NB4 (cell line): Measurements from ENCODE around the gene MT1G.

Experiments used
- DNase-seq: peaks from one replicate; pipeline ENCODE4 v3.0.0; 2010; ENCODE audit warnings: low read depth
- H3K4me3 ChIP-seq: one replicate; pipeline ENCODE4 v1.5.1; 2011; ENCODE audit warnings: mild to moderate bottlenecking, low read depth, low read length, moderate library complexity
- MYC ChIP-seq: IDR thresholded peaks from 2 replicates; pipeline ENCODE4 v1.6.1; 2011; ENCODE audit warnings: low read depth, low read length
- POLR2A ChIP-seq: IDR thresholded peaks from 2 replicates; pipeline ENCODE4 v1.6.1; 2011; ENCODE audit warnings: mild to moderate bottlenecking; ENCODE audit not compliant: insufficient read length; ENCODE audit errors: extremely low read depth
- TF ChIP-seq, protein P1 (sequence below): IDR thresholded peaks from one replicate; pipeline ENCODE4 v1.5.1; 2012; ENCODE audit warnings: low read depth, low read length
- TF ChIP-seq, protein P2 (sequence below): IDR thresholded peaks from 2 replicates; pipeline ENCODE4 v1.6.1; 2011; ENCODE audit warnings: low read depth, low read length

Gene MT1G

DNA sequence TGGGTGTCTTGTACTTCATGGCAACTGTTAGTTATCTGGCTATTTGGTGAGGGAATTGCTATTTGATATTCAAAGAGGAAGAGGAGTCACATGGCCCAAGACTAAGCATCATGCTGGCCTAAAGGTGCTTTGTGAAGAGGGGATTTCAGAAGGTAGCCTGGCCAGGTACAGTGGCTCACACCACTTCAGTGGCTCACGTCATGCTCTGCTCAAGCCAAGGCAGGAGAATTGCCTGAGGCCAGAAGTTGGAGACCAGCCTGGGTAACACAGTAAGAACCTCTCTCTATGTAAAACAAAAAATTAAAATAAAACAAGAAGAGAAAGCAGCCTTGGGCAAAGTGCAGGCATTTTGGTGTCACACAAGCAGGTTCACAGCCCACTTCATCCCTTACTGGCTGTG is 22.6 kb downstream of the MT1G start:
- no peak overlapping the region for H3K4me3 ChIP-seq
- DNase-seq, result no peak
- TF ChIP-seq POLR2A (no peak), MYC (no peak)
- TF ChIP-seq, protein P1, sequence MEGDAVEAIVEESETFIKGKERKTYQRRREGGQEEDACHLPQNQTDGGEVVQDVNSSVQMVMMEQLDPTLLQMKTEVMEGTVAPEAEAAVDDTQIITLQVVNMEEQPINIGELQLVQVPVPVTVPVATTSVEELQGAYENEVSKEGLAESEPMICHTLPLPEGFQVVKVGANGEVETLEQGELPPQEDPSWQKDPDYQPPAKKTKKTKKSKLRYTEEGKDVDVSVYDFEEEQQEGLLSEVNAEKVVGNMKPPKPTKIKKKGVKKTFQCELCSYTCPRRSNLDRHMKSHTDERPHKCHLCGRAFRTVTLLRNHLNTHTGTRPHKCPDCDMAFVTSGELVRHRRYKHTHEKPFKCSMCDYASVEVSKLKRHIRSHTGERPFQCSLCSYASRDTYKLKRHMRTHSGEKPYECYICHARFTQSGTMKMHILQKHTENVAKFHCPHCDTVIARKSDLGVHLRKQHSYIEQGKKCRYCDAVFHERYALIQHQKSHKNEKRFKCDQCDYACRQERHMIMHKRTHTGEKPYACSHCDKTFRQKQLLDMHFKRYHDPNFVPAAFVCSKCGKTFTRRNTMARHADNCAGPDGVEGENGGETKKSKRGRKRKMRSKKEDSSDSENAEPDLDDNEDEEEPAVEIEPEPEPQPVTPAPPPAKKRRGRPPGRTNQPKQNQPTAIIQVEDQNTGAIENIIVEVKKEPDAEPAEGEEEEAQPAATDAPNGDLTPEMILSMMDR, result no peak
- TF ChIP-seq, protein P2, sequence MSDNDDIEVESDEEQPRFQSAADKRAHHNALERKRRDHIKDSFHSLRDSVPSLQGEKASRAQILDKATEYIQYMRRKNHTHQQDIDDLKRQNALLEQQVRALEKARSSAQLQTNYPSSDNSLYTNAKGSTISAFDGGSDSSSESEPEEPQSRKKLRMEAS, result no peak

DNA sequence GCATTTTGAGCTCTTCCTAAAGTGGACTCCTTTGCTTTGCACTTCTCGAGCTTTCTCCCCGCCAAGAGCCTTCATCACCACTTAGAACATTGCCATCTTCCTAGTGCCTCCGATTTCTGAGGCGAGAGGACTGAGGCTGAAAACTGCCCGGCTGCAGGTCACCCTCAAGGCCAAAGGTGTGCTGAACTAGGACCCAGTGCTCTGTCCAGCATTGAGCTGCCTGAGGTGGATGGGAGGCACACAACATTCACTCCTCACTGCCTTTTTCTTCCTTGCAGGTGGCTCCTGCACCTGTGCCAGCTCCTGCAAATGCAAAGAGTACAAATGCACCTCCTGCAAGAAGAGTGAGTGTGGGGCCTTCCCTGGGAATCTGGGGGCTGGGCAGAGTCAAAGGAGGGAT is 24.0 kb downstream of the MT1G start:
- TF ChIP-seq, protein P2, result no peak
- TF ChIP-seq, protein P1, result no peak
- TF ChIP-seq MYC (no peak), POLR2A (no peak)
- H3K4me3 ChIP-seq, result no peak overlapping the region
- no peak for DNase-seq

DNA sequence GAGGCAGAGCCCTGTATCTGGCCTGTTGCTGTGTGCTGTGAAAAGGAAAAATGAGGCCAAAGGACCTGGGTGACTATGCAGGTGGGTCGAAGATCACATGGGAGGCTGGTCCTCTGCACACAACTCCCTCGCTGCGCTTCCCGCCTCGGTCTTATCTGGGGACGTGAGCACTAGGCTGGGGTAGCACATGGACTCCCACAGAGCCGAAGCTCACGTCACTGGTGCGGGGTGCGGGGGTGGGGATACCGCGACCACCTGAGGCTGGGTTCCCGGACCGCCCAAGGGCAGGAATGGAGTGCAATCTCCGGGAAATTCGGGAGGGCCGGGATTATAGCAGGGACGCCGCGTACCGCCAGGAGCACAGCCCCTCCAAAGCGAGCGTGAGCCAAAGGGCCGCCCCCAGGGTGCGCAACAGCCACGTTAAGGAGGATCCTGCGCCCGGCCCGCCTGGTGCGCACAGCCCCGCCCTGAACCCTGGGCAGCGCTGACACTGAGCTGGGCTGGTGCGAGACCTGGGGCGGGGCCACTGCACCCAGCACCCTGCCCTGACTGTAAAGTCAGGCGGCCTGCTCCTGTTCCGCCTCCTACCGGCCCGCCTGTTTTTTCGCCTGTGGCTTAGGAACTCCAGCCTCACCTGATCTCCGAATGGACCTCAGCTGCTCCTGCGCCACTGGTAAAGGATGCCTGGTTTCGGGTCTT is 24.6 kb downstream of the MT1G start:
- peak; percentile 78 for DNase-seq
- TF ChIP-seq, protein P1, result peak; percentile 32
- TF ChIP-seq, protein P2, result no peak
- no peak overlapping the region for H3K4me3 ChIP-seq

DNA sequence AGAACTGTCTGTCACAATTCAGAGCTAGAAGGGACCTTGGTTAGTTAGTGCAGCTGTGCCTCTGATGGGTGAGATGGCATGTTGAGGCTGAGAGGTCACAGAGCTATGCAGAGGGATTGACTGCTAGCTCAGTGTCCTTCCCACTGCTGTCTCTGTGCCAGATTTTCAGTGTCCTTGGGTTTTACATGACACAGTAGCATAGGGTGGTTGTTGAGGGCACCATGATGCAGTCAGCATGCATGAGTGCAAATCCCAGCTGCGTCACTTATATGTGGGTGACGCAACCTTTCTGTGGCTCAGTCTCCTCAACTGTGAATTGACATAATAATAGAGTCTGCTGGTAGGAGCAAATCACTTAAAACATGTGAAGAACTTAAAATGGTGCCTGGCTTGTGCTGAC is 26.7 kb downstream of the MT1G start:
- no peak for TF ChIP-seq MYC
- TF ChIP-seq POLR2A, result no peak
- TF ChIP-seq, protein P1, result no peak
- TF ChIP-seq, protein P2, result no peak
- no peak overlapping the region for H3K4me3 ChIP-seq

DNA sequence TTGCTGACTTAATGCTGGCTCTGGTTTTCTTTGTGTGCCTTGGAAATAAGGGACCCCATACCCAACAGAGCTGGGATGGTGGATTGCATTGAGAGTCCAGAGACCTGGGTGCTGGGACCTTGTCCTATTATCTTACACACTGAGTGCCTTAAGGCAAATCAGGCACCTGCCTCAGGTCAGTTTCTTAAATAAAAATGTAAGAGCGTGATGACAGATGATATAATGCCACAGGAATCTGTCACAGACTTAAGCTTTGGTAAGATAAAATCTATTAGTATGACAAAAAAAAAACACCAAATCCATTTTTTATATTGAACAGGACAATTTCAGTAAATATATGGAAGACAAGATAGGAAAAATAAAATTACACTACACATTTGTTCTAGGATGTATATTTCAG is 27.8 kb downstream of the MT1G start:
- DNase-seq, result no peak
- H3K4me3 ChIP-seq, result no peak overlapping the region
- TF ChIP-seq, protein P1, result no peak
- TF ChIP-seq MYC (no peak), POLR2A (no peak)

More for the DNA sequence above, 26.7 kb downstream of the MT1G start:
- no peak for DNase-seq

DNA sequence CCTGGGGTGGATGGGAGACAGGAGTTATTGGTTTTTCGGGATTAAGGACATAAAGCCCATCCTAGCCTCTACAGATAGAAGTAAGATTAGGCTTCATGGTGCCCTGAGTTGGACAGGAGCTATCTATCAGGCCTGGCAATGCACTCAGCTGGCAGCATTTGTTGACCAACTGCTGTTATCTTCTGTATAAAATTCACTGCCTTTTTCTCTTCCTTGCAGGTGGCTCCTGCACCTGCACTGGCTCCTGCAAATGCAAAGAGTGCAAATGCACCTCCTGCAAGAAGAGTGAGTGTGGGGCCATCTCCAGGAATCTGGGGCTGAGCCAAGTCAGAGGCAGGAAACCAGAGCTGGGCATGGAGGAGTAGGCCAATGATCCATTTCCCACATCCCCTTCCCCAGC is 28.8 kb downstream of the MT1G start:
- no peak for TF ChIP-seq POLR2A
- TF ChIP-seq, protein P2, result no peak
- TF ChIP-seq, protein P1, result no peak
- no peak for TF ChIP-seq MYC
- no peak overlapping the region for H3K4me3 ChIP-seq
- DNase-seq, result no peak
